ENCODE data around the gene NMU. TPM values are rescaled to one million over a fixed set of nuclear protein-coding genes. Genes with fewer than 3 reads are reported as not detected.
A peak's percentile ranks its signal among the peaks of the same experiment; 100 is the strongest.
"Not testable (repeated sequence)": the region's sequence is repeated elsewhere in the genome, so short reads cannot be mapped to it uniquely, and the experiment has no call there.

Gene NMU
- polyA plus RNA-seq, 1 of the 3 experiments (the other 2 are of a cell fraction), result 0.66 TPM

DNA sequence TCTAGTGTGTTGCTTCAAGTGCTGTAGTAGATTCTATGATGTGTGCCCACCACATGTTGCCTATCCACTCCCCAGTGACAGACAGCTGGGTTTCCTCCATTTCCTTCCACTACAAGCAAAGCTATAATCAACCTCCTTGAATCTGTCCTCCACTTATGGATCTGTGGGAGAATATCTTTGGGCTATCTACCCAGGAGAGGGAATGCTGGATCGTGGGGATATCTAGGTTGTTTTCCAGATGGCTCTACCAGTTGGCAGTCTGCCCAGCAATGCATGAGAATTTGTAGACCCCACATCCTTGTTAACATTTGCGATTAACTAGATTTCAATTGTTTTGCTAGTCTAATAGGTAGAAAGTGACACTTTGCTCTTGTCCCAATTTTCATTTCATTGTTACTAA, 10.3 kb downstream of the NMU start:
- H3K4me2 ChIP-seq, result no peak overlapping the region
- 18% methylated on average over 2 of the region's 2 CpGs for WGBS (ENCODE audit: low lambda C conversion rate)
- TF ChIP-seq, protein P1, sequence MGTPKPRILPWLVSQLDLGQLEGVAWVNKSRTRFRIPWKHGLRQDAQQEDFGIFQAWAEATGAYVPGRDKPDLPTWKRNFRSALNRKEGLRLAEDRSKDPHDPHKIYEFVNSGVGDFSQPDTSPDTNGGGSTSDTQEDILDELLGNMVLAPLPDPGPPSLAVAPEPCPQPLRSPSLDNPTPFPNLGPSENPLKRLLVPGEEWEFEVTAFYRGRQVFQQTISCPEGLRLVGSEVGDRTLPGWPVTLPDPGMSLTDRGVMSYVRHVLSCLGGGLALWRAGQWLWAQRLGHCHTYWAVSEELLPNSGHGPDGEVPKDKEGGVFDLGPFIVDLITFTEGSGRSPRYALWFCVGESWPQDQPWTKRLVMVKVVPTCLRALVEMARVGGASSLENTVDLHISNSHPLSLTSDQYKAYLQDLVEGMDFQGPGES (IDR thresholded peaks at IDR 0.05; ENCODE audit: low read depth, low read length), result no peak
- TF ChIP-seq RCOR1 (IDR thresholded peaks at IDR 0.05; ENCODE audit: low read length) (peak; percentile 47; the same call in 1 of the 2 replicates), GATA2 (CRISPR knock-in tag; IDR thresholded peaks at IDR 0.05) (peak; percentile 65)
- peak; percentile 70 for DNase-seq
- no peaks in the 10 kb centered on the region for H3K36me3 ChIP-seq (replicated peaks in 1 of 2; ENCODE audit: control insufficient read depth in 1 of 2, insufficient read depth in 2 of 2, low read length in 1 of 2)
- H3K9me2 ChIP-seq, result no peaks in the 10 kb centered on the region
- H4K20me1 ChIP-seq (ENCODE audit: insufficient read depth), result no peaks in the 10 kb centered on the region
- no peaks in the 10 kb centered on the region for H3K9me3 ChIP-seq
- H3K27me3 ChIP-seq (ENCODE audit: insufficient read depth), result no peaks in the 10 kb centered on the region
- H3K4me3 ChIP-seq (ENCODE audit: low read depth in 2 of 2, low read length in 1 of 2), result no peak overlapping the region
- H2AFZ ChIP-seq (ENCODE audit: low read depth), result no peak overlapping the region
- H3K9ac ChIP-seq, result no peak overlapping the region
- H3K79me2 ChIP-seq (ENCODE audit: insufficient read depth), result no peaks in the 10 kb centered on the region; the same call in 1 of the 2 replicates
- H3K4me1 ChIP-seq (ENCODE audit: control insufficient read depth in 1 of 2, insufficient read depth in 2 of 2, low read depth in 1 of 2, low read length in 1 of 2), result peaks cover 0 to 4% of the 10 kb centered on the region in 2 experiments; a peak in 2 of 4 replicates
- ChIA-PET CTCF (no interaction called here), POLR2A (no interaction called here)
- no peaks in the 10 kb centered on the region for H3F3A ChIP-seq (replicated peaks; ENCODE audit: insufficient read depth)
- H3K27ac ChIP-seq (ENCODE audit: low read depth in 2 of 2, low read length in 1 of 2), result peak overlapping the region in 1 of 2 experiments; percentile 16; a peak in 2 of 4 replicates

DNA sequence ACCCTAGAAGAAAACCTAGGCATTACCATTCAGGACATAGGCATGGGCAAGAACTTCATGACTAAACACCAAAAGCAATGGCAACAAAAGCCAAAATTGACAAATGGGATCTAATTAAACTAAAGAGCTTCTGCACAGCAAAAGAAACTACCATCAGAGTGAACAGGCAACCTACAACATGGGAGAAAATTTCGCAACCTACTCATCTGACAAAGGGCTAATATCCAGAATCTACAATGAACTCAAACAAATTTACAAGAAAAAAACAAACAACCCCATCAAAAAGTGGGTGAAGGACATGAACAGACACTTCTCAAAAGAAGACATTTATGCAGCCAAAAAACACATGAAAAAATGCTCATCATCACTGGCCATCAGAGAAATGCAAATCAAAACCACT, 12.0 kb downstream of the NMU start:
- H4K20me1 ChIP-seq (ENCODE audit: insufficient read depth); H3K79me2 ChIP-seq (ENCODE audit: insufficient read depth); H3F3A ChIP-seq (replicated peaks; ENCODE audit: insufficient read depth); DNase-seq; CTCF ChIA-PET; H3K27ac ChIP-seq (ENCODE audit: low read depth in 2 of 2, low read length in 1 of 2); H3K27me3 ChIP-seq (ENCODE audit: insufficient read depth); H3K4me1 ChIP-seq (ENCODE audit: control insufficient read depth in 1 of 2, insufficient read depth in 2 of 2, low read depth in 1 of 2, low read length in 1 of 2); H3K4me2 ChIP-seq; POLR2A ChIA-PET; H3K9ac ChIP-seq; H3K9me3 ChIP-seq; H3K36me3 ChIP-seq (replicated peaks in 1 of 2; ENCODE audit: control insufficient read depth in 1 of 2, insufficient read depth in 2 of 2, low read length in 1 of 2); H3K9me2 ChIP-seq; H2AFZ ChIP-seq (ENCODE audit: low read depth); H3K4me3 ChIP-seq (ENCODE audit: low read depth in 2 of 2, low read length in 1 of 2): not testable (repeated sequence)
- 25% methylated on average over 1 of the region's 1 CpG for WGBS (ENCODE audit: low lambda C conversion rate)

DNA sequence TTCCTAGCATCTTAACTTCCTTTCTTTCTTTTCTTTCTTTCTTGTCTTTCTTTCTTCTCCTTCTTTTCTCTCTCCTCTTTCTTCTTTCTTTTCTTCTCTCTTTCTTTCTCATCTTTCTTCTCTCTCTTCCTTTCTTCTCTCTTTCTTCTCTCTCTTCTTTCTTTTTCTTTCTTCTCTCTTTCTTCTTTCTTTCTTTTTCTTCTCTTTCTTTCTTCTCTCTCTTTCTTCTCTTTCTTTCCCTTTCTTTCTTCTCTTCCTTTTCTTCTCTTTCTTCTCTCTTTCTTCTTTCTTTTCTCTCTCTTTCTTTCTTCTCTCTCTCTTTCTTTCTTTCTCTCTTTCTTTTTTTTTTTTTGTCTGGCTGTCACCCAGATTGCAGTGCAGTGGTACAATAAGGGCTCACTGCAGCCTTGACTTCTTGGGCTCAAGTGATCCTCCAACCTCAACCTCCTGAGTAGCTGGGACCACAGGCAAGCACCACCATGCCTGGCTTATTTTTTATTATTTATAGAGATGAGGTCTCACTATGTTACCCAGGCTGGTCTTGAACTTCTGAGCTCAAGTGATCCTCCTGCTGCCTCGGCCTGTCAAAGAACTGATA, 17.5 kb downstream of the NMU start:
- H3K27me3 ChIP-seq (ENCODE audit: insufficient read depth), result no peaks in the 10 kb centered on the region
- POLR2A ChIA-PET, result no interaction called here
- TF ChIP-seq GATA2 (CRISPR knock-in tag; IDR thresholded peaks at IDR 0.05), result no peak
- TF ChIP-seq FOXJ3 (CRISPR knock-in tag; IDR thresholded peaks at IDR 0.05), result no peak
- no peak for TF ChIP-seq TAF1 (IDR thresholded peaks at IDR 0.05; ENCODE audit: borderline replicate concordance, low read depth, low read length)
- TF ChIP-seq, protein P2, sequence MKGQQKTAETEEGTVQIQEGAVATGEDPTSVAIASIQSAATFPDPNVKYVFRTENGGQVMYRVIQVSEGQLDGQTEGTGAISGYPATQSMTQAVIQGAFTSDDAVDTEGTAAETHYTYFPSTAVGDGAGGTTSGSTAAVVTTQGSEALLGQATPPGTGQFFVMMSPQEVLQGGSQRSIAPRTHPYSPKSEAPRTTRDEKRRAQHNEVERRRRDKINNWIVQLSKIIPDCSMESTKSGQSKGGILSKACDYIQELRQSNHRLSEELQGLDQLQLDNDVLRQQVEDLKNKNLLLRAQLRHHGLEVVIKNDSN (IDR thresholded peaks at IDR 0.05; ENCODE audit: borderline replicate concordance, low read depth), result no peak
- TF ChIP-seq, protein P3, sequence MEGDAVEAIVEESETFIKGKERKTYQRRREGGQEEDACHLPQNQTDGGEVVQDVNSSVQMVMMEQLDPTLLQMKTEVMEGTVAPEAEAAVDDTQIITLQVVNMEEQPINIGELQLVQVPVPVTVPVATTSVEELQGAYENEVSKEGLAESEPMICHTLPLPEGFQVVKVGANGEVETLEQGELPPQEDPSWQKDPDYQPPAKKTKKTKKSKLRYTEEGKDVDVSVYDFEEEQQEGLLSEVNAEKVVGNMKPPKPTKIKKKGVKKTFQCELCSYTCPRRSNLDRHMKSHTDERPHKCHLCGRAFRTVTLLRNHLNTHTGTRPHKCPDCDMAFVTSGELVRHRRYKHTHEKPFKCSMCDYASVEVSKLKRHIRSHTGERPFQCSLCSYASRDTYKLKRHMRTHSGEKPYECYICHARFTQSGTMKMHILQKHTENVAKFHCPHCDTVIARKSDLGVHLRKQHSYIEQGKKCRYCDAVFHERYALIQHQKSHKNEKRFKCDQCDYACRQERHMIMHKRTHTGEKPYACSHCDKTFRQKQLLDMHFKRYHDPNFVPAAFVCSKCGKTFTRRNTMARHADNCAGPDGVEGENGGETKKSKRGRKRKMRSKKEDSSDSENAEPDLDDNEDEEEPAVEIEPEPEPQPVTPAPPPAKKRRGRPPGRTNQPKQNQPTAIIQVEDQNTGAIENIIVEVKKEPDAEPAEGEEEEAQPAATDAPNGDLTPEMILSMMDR (IDR thresholded peaks at IDR 0.05), result no peak
- no peak for TF ChIP-seq FOSL2 (IDR thresholded peaks at IDR 0.05; ENCODE audit: borderline replicate concordance, low read depth)
- TF ChIP-seq FOXM1 (IDR thresholded peaks at IDR 0.05; ENCODE audit: low read depth), result no peak
- TF ChIP-seq, protein P4, sequence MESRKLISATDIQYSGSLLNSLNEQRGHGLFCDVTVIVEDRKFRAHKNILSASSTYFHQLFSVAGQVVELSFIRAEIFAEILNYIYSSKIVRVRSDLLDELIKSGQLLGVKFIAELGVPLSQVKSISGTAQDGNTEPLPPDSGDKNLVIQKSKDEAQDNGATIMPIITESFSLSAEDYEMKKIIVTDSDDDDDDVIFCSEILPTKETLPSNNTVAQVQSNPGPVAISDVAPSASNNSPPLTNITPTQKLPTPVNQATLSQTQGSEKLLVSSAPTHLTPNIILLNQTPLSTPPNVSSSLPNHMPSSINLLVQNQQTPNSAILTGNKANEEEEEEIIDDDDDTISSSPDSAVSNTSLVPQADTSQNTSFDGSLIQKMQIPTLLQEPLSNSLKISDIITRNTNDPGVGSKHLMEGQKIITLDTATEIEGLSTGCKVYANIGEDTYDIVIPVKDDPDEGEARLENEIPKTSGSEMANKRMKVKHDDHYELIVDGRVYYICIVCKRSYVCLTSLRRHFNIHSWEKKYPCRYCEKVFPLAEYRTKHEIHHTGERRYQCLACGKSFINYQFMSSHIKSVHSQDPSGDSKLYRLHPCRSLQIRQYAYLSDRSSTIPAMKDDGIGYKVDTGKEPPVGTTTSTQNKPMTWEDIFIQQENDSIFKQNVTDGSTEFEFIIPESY (IDR thresholded peaks at IDR 0.05; ENCODE audit: borderline replicate concordance, low read depth), result no peak
- TF ChIP-seq EP300 (IDR thresholded peaks at IDR 0.05; ENCODE audit: borderline replicate concordance in 1 of 2, low read depth in 1 of 2, low read length in 1 of 2), result no peak
- no peak for TF ChIP-seq TCF12 (IDR thresholded peaks at IDR 0.05)

More for the DNA sequence above, 17.5 kb downstream of the NMU start:
- CTCF ChIA-PET, result no interaction called here
- Histone ChIP-seq H3K36me3 (replicated peaks in 1 of 2; ENCODE audit: control insufficient read depth in 1 of 2, insufficient read depth in 2 of 2, low read length in 1 of 2) (no peaks in the 10 kb centered on the region), H3K27ac (ENCODE audit: low read depth in 2 of 2, low read length in 1 of 2) (no peak overlapping the region), H2AFZ (ENCODE audit: low read depth) (no peak overlapping the region), H3K4me3 (ENCODE audit: low read depth in 2 of 2, low read length in 1 of 2) (no peak overlapping the region), H3K79me2 (ENCODE audit: insufficient read depth) (no peaks in the 10 kb centered on the region), H4K20me1 (ENCODE audit: insufficient read depth) (no peaks in the 10 kb centered on the region), H3F3A (replicated peaks; ENCODE audit: insufficient read depth) (no peaks in the 10 kb centered on the region), H3K9ac (no peak overlapping the region), H3K4me2 (no peak overlapping the region), H3K4me1 (ENCODE audit: control insufficient read depth in 1 of 2, insufficient read depth in 2 of 2, low read depth in 1 of 2, low read length in 1 of 2) (peaks cover 0 to 6% of the 10 kb centered on the region in 2 experiments; a peak in 1 of 4 replicates), H3K9me3 (no peaks in the 10 kb centered on the region), H3K9me2 (no peaks in the 10 kb centered on the region)
- no peak for DNase-seq
- 13% methylated on average over 1 of the region's 1 CpG for WGBS (ENCODE audit: low lambda C conversion rate)
